Measurements from ENCODE around the gene CD300A. TPM values are rescaled to one million over a fixed set of nuclear protein-coding genes. Genes with fewer than 3 reads are reported as not detected.
"Not testable (repeated sequence)": the region's sequence is repeated elsewhere in the genome, so short reads cannot be mapped to it uniquely, and the experiment has no call there.

CD300A gene
- total and polyA plus RNA-seq, 2 donors (not counting 1 experiment from before 2014, with no cell fraction given) = 2.4 to 5.7 TPM

GRCh38 chr17:74516561-74517328, 50.3 kb downstream of the CD300A start:
- H3K9ac ChIP-seq (ENCODE audit: low read length) = no peak overlapping the region
- DNase-seq (no peak), ATAC-seq (ENCODE audit: low read depth) (no peak)
- ChIA-PET CTCF (no interaction called here), POLR2A (no interaction called here)
- no peak overlapping the region for H3K4me3 ChIP-seq (ENCODE audit: control extremely low read depth in 1 of 5, extremely low read depth in 1 of 5, insufficient read depth in 1 of 5, low read depth in 2 of 5, low read length in 4 of 5)
- H3K4me1 Mint-ChIP-seq = peaks cover 32% of the 10 kb centered on the region
- H2AFZ ChIP-seq (ENCODE audit: insufficient read depth, low read depth, low read length, poor library complexity, severe bottlenecking) = no peak overlapping the region
- peaks cover 5% of the 10 kb centered on the region for H3K27me3 Mint-ChIP-seq
- intact Hi-C loops (cut with micrococcal nuclease) = no loop called here
- H3K27ac ChIP-seq (ENCODE audit: low read length in 2 of 2) = no peak overlapping the region
- WGBS (ENCODE audit: insufficient coverage) = 100% methylated on average over 1 of the region's 3 CpGs
- H3K79me2 ChIP-seq (ENCODE audit: control insufficient read depth, insufficient read depth, low read length) = no peaks in the 10 kb centered on the region
- no peak overlapping the region for H3K27ac Mint-ChIP-seq
- peaks cover 0 to 13% (median 7%) of the 10 kb centered on the region in 3 donors for H3K9me3 ChIP-seq (ENCODE audit: control extremely low read depth in 1 of 3, control insufficient read depth in 2 of 3, insufficient read depth in 1 of 3, low read length in 2 of 3)
- TF ChIP-seq CTCF (IDR thresholded peaks at IDR 0.05) (no peak), EZH2 (IDR thresholded peaks at IDR 0.05; ENCODE audit: borderline replicate concordance, insufficient read depth, low read depth, low read length, poor library complexity, severe bottlenecking) (no peak)
- no peaks in the 10 kb centered on the region for H4K20me1 ChIP-seq (ENCODE audit: control insufficient read depth, insufficient read depth, low read length, poor library complexity, severe bottlenecking)
- H3K36me3 ChIP-seq (replicated peaks in 1 of 2; ENCODE audit: control extremely low read depth in 1 of 2, control insufficient read depth in 1 of 2, extremely low read depth in 1 of 2, insufficient read depth in 2 of 2, low read length in 1 of 2) = no peaks in the 10 kb centered on the region
- H3K9me3 Mint-ChIP-seq (ENCODE audit: insufficient read depth) = peaks cover 10% of the 10 kb centered on the region
- no peak overlapping the region for H3K4me3 Mint-ChIP-seq
- H3K4me1 ChIP-seq (ENCODE audit: control insufficient read depth in 2 of 2, insufficient read depth in 2 of 2, low read length in 2 of 2) = peaks cover 29 to 36% of the 10 kb centered on the region in 2 donors
- no peak overlapping the region for H3K4me2 ChIP-seq (replicated peaks; ENCODE audit: low read depth, low read length, poor library complexity, severe bottlenecking)
- H3K27me3 ChIP-seq (replicated peaks in 1 of 4; ENCODE audit: control extremely low read depth in 1 of 4, control insufficient read depth in 3 of 4, insufficient read depth in 4 of 4, low read length in 3 of 4) = peaks cover 0 to 7% (median 2%) of the 10 kb centered on the region in 4 experiments

- Mint-ChIP-seq H3K9me3 (ENCODE audit: insufficient read depth) (peaks cover 10% of the 10 kb centered on the region), H3K4me1 (peaks cover 23% of the 10 kb centered on the region), H3K27me3 (peaks cover 10% of the 10 kb centered on the region)
- DNase-seq; H2AFZ ChIP-seq (ENCODE audit: insufficient read depth, low read depth, low read length, poor library complexity, severe bottlenecking); H3K4me2 ChIP-seq (replicated peaks; ENCODE audit: low read depth, low read length, poor library complexity, severe bottlenecking); H3K4me3 Mint-ChIP-seq; CTCF ChIA-PET; H3K4me3 ChIP-seq (ENCODE audit: control extremely low read depth in 1 of 5, extremely low read depth in 1 of 5, insufficient read depth in 1 of 5, low read depth in 2 of 5, low read length in 4 of 5); H3K27ac Mint-ChIP-seq; H3K27me3 ChIP-seq (replicated peaks in 1 of 4; ENCODE audit: control extremely low read depth in 1 of 4, control insufficient read depth in 3 of 4, insufficient read depth in 4 of 4, low read length in 3 of 4); H4K20me1 ChIP-seq (ENCODE audit: control insufficient read depth, insufficient read depth, low read length, poor library complexity, severe bottlenecking); POLR2A ChIA-PET; intact Hi-C loops (cut with micrococcal nuclease); H3K9ac ChIP-seq (ENCODE audit: low read length); ATAC-seq (ENCODE audit: low read depth); H3K79me2 ChIP-seq (ENCODE audit: control insufficient read depth, insufficient read depth, low read length); H3K36me3 ChIP-seq (replicated peaks in 1 of 2; ENCODE audit: control extremely low read depth in 1 of 2, control insufficient read depth in 1 of 2, extremely low read depth in 1 of 2, insufficient read depth in 2 of 2, low read length in 1 of 2); H3K27ac ChIP-seq (ENCODE audit: low read length in 2 of 2): not testable (repeated sequence)
- no CpG with 5 or more reads among the region's 6 CpGs for WGBS (ENCODE audit: insufficient coverage)
- Histone ChIP-seq H3K9me3 (ENCODE audit: control extremely low read depth in 1 of 3, control insufficient read depth in 2 of 3, insufficient read depth in 1 of 3, low read length in 2 of 3) (peaks cover 0 to 16% (median 7%) of the 10 kb centered on the region in 3 donors), H3K4me1 (ENCODE audit: control insufficient read depth in 2 of 2, insufficient read depth in 2 of 2, low read length in 2 of 2) (peaks cover 22 to 25% of the 10 kb centered on the region in 2 donors)
Observed at GRCh38 chr17:74518413-74518981, 52.1 kb downstream of the CD300A start.

Data from B cell (primary cell).